GM23338 (cell line): ENCODE measurements around the gene RCAN1.

Experiments
- CREB1 ChIP-seq: fragments of 250-450 bp; sonication (Bioruptor Pico); IDR thresholded peaks from 2 replicates; pipeline ENCODE4 v1.5.0; 2020; ENCODE audit warnings: low read depth, mild to moderate bottlenecking, moderate library complexity
- CTCF ChIP-seq, 2 experiments: fragments of 200-600 bp in 1 of 2; sonication (generic) in 1 of 2; conservative IDR thresholded peaks; 2 replicates each; pipeline versions ENCODE4 v1.5.1 to v1.6.1; 2016 to 2017; ENCODE audit warnings: antibody characterized with exemption in 2 of 2, low read depth in 2 of 2, mild to moderate bottlenecking in 2 of 2, moderate library complexity in 1 of 2
- ETS1 ChIP-seq: IDR thresholded peaks from 2 replicates; pipeline ENCODE4 v1.6.1; 2016; ENCODE audit warnings: antibody characterized with exemption
- EZH2 ChIP-seq: fragments of 200-600 bp; sonication (generic); IDR thresholded peaks from one replicate; pipeline ENCODE4 v1.8.0; 2017; ENCODE audit warnings: antibody characterized with exemption, mild to moderate bottlenecking, low read depth; ENCODE audit not compliant: unreplicated experiment
- EZH2phosphoT487 ChIP-seq: fragments of 200-600 bp; sonication (generic); IDR thresholded peaks from one replicate; pipeline ENCODE4 v1.8.1; 2018; ENCODE audit warnings: antibody characterized with exemption; ENCODE audit not compliant: unreplicated experiment
- JUNB ChIP-seq: IDR thresholded peaks from one replicate; pipeline ENCODE4 v1.6.1; 2016; ENCODE audit warnings: antibody characterized with exemption; ENCODE audit not compliant: unreplicated experiment
- NANOG ChIP-seq: IDR thresholded peaks from 2 replicates; pipeline ENCODE4 v1.6.1; 2016; ENCODE audit warnings: antibody characterized with exemption, borderline replicate concordance
- POLR2AphosphoS5 ChIP-seq: IDR thresholded peaks from 2 replicates; pipeline ENCODE4 v1.6.1; 2016; ENCODE audit warnings: antibody characterized with exemption, low read depth
- REST ChIP-seq: IDR thresholded peaks from one replicate; pipeline ENCODE4 v1.6.1; 2018; ENCODE audit warnings: antibody characterized with exemption; ENCODE audit not compliant: unreplicated experiment
- STAT1 ChIP-seq: IDR thresholded peaks from one replicate; pipeline ENCODE4 v1.6.1; 2016; ENCODE audit warnings: antibody characterized with exemption; ENCODE audit not compliant: unreplicated experiment
- ZNF114 ChIP-seq: fragments of 250-450 bp; sonication (Bioruptor Pico); IDR thresholded peaks from 2 replicates; pipeline ENCODE4 v1.5.0; 2020; ENCODE audit warnings: mild to moderate bottlenecking, moderate library complexity
- ZNF331 ChIP-seq: fragments of 250-450 bp; sonication (Bioruptor Pico); IDR thresholded peaks from 2 replicates; pipeline ENCODE4 v1.5.0; 2020; ENCODE audit warnings: low read depth, mild to moderate bottlenecking, moderate library complexity
- ZNF462 ChIP-seq: fragments of 250-450 bp; sonication (Bioruptor Pico); IDR thresholded peaks from 2 replicates; pipeline ENCODE4 v1.5.0; 2020; ENCODE audit warnings: mild to moderate bottlenecking, moderate library complexity

GRCh38 chr21:34557261-34557660 lies 57.7 kb downstream of the RCAN1 start:
- TF ChIP-seq REST (no peak), CTCF (conservative IDR thresholded peaks at IDR 0.05; ENCODE audit: low read depth in 2 of 2) (no peak), POLR2AphosphoS5 (no peak), EZH2 (no peak), EZH2phosphoT487 (no peak), STAT1 (no peak), ZNF331 (no peak), JUNB (no peak), ZNF462 (no peak), NANOG (no peak), ZNF114 (CRISPR knock-in tag) (no peak), ETS1 (no peak), CREB1 (no peak)
